Upper lobe of left lung (tissue), 6 donors: Measurements from ENCODE around the gene HLA-DOA. TPM values are rescaled to one million over a fixed set of nuclear protein-coding genes. Genes with fewer than 3 reads are reported as not detected.
A peak's percentile ranks its signal among the peaks of the same experiment; 100 is the strongest.

ENCODE experiments used
- ATAC-seq, 2 donors: fragments of 200-7000 bp; cut with Tn5 transposase; one replicate each; pipeline ENCODE4 v1.9.1; 2022; ENCODE audit warnings: mild to moderate bottlenecking in 2 of 2, moderate library complexity in 2 of 2; ENCODE audit not compliant: low FRiP score in 2 of 2
- DNase-seq, 2 donors: peaks; one replicate each; pipeline ENCODE4 v3.0.0-alpha.2; 2019 to 2020
- H3K27ac ChIP-seq, 4 donors: fragments of 200-600 bp; sonication (generic); one replicate each; pipeline ENCODE4 v1.5.1; 2016 to 2019
- H3K27me3 ChIP-seq, 4 donors: fragments of 200-600 bp; sonication (generic); one replicate each; pipeline ENCODE4 v1.5.1; 2017 to 2019
- H3K36me3 ChIP-seq, 4 donors: fragments of 200-600 bp; sonication (generic); one replicate each; pipeline ENCODE4 v1.5.1; 2016 to 2019
- H3K4me1 ChIP-seq, 4 donors: fragments of 200-600 bp; sonication (generic); one replicate each; pipeline ENCODE4 v1.5.1; 2018 to 2019
- H3K4me3 ChIP-seq, 4 donors: fragments of 200-600 bp; sonication (generic); one replicate each; pipeline ENCODE4 v1.5.1; 2017 to 2019; ENCODE audit warnings: mild to moderate bottlenecking in 2 of 4, moderate library complexity in 1 of 4
- H3K9me3 ChIP-seq, 4 donors: fragments of 200-600 bp; sonication (generic); one replicate each; pipeline ENCODE4 v1.5.1; 2018 to 2019
- CTCF ChIP-seq, 6 experiments: fragments of 450-650 bp in 4 of 6; fragments of 200-600 bp in 2 of 6; sonication (generic) in 2 of 6; IDR thresholded peaks; one replicate each; pipeline ENCODE4 v1.5.1; 2016 to 2019; ENCODE audit warnings: antibody characterized with exemption in 6 of 6
- EP300 ChIP-seq, 4 donors: sonication (generic); formaldehyde crosslinking; IDR thresholded peaks; one replicate each; pipeline ENCODE4 v1.5.1; 2017; ENCODE audit warnings: antibody characterized with exemption in 4 of 4, control low read depth in 2 of 4
- POLR2A ChIP-seq, 4 donors: fragments of 450-650 bp; IDR thresholded peaks; one replicate each; pipeline ENCODE4 v1.5.1; 2016 to 2017; ENCODE audit warnings: antibody characterized with exemption in 4 of 4, mild to moderate bottlenecking in 2 of 4
- POLR2AphosphoS5 ChIP-seq, 2 donors: sonication (generic); formaldehyde crosslinking; IDR thresholded peaks; one replicate each; pipeline ENCODE4 v1.5.1; 2017; ENCODE audit warnings: antibody characterized with exemption in 2 of 2
- WGBS, 2 donors: methylation state at CpG; one replicate each; pipeline ENCODE4 v1.1.5; 2017 to 2018; 5-methylcytosine and 5-hydroxymethylcytosine counted together
- total RNA-seq, 6 donors: library from RNA; depleted of rRNA in 4 of 6; stranded (reverse); fragments of >200 nt in 4 of 6; gene quantifications; one replicate each; pipeline versions ENCODE4 v1.1.0 to v1.2.1, GENCODE V29; 2016 to 2021
- donor health status: DM: no; HTN: no; CAD: no; lungs with moderate emphysema.
- donor health status: DM: no; HTN: yes; CAD: no; lungs with severe emphysema.

HLA-DOA gene
- total RNA-seq, 6 donors from 2014 or later = 9.4 to 56.8 (median 30.5) TPM

GRCh38 chr6:32967151-32968091, 42.0 kb downstream of the HLA-DOA start:
- TF ChIP-seq CTCF (IDR thresholded peaks at IDR 0.05) (peak in 5 of 6 experiments; percentile 11 to 34 (median 34)), POLR2AphosphoS5 (IDR thresholded peaks at IDR 0.05) (no peak), EP300 (IDR thresholded peaks at IDR 0.05) (no peak)
- Histone ChIP-seq H3K36me3 (peaks cover 0 to 3% (median 1%) of the 10 kb centered on the region in 4 donors), H3K27ac (peak overlapping the region; percentile 98 to 100 (median 98)), H3K4me1 (peaks cover 28 to 38% (median 36%) of the 10 kb centered on the region in 4 donors), H3K4me3 (peak overlapping the region; percentile 71 to 93 (median 84)), H3K27me3 (no peaks in the 10 kb centered on the region), H3K9me3 (no peaks in the 10 kb centered on the region)
- WGBS, 2 donors = 4% methylated on average over 16 of the region's 16 CpGs
- no peak for ATAC-seq
- DNase-seq = peak in 1 of 2 donors; percentile 44

GRCh38 chr6:32964776-32965175, 44.6 kb downstream of the HLA-DOA start:
- Histone ChIP-seq H3K27me3 (no peaks in the 10 kb centered on the region), H3K36me3 (no peaks in the 10 kb centered on the region), H3K4me1 (peaks cover 28 to 43% (median 37%) of the 10 kb centered on the region in 4 donors), H3K4me3 (no peak overlapping the region), H3K9me3 (no peaks in the 10 kb centered on the region), H3K27ac (peak overlapping the region in 1 of 4 donors; percentile 23)
- TF ChIP-seq POLR2A (IDR thresholded peaks at IDR 0.05) = no peak
- TF ChIP-seq EP300 (IDR thresholded peaks at IDR 0.05) = no peak
- TF ChIP-seq POLR2AphosphoS5 (IDR thresholded peaks at IDR 0.05) = no peak
- no peak for TF ChIP-seq CTCF (IDR thresholded peaks at IDR 0.05)
- 72 to 82% methylated on average over 5 of the region's 5 CpGs for WGBS, 2 donors
- no peak for DNase-seq
- ATAC-seq = no peak

GRCh38 chr6:32963866-32964265, 45.5 kb downstream of the HLA-DOA start:
- Histone ChIP-seq H3K9me3 (no peaks in the 10 kb centered on the region), H3K27ac (peak overlapping the region in 1 of 4 donors; percentile 23), H3K4me3 (no peak overlapping the region), H3K4me1 (peaks cover 28 to 43% (median 37%) of the 10 kb centered on the region in 4 donors), H3K27me3 (no peaks in the 10 kb centered on the region), H3K36me3 (no peaks in the 10 kb centered on the region)
- ATAC-seq (no peak), DNase-seq (no peak)
- WGBS, 2 donors = 47 to 60% methylated on average over 1 of the region's 1 CpG
- TF ChIP-seq CTCF (IDR thresholded peaks at IDR 0.05) (no peak), POLR2AphosphoS5 (IDR thresholded peaks at IDR 0.05) (no peak), POLR2A (IDR thresholded peaks at IDR 0.05) (no peak), EP300 (IDR thresholded peaks at IDR 0.05) (no peak)

- ATAC-seq (no peak), DNase-seq (no peak)
- WGBS, 2 donors = 50 to 58% methylated on average over 1 of the region's 1 CpG
Observed at GRCh38 chr6:32962213-32962826, 47.1 kb downstream of the HLA-DOA start.

More at GRCh38 chr6:32962213-32962826, 47.1 kb downstream of the HLA-DOA start:
- Histone ChIP-seq H3K27ac (no peak overlapping the region), H3K4me3 (no peak overlapping the region), H3K9me3 (no peaks in the 10 kb centered on the region), H3K4me1 (peaks cover 28 to 43% (median 34%) of the 10 kb centered on the region in 4 donors), H3K36me3 (no peaks in the 10 kb centered on the region), H3K27me3 (no peaks in the 10 kb centered on the region)
- TF ChIP-seq POLR2AphosphoS5 (IDR thresholded peaks at IDR 0.05) (no peak), POLR2A (IDR thresholded peaks at IDR 0.05) (no peak), CTCF (IDR thresholded peaks at IDR 0.05) (no peak), EP300 (IDR thresholded peaks at IDR 0.05) (no peak)
